Fibroblast of lung (primary cell): ENCODE data around the gene SCN1A. TPM values are rescaled to one million over a fixed set of nuclear protein-coding genes. Genes with fewer than 3 reads are reported as not detected.

Source experiments
- DNase-seq, 2 donors: peaks; one replicate each; pipeline versions ENCODE4 v3.0.0 to v3.0.0-alpha.2; 2010; ENCODE audit warnings: low read depth in 2 of 2
- H2AFZ ChIP-seq: 2 replicates; pipeline ENCODE4 v1.5.1; 2012; ENCODE audit warnings: low read length, control low read depth, inconsistent platforms
- H3K27ac ChIP-seq: 2 replicates; pipeline ENCODE4 v1.5.1; 2011; ENCODE audit warnings: low read length, control low read depth; ENCODE audit not compliant: insufficient read depth
- H3K27me3 ChIP-seq: 2 replicates; pipeline ENCODE4 v1.5.1; 2011; ENCODE audit warnings: mild to moderate bottlenecking, low read length; ENCODE audit not compliant: control insufficient read depth, insufficient read depth
- H3K36me3 ChIP-seq: 2 replicates; pipeline ENCODE4 v1.5.1; 2011; ENCODE audit warnings: low read length; ENCODE audit not compliant: control insufficient read depth, insufficient read depth
- H3K4me1 ChIP-seq: 2 replicates; pipeline ENCODE4 v1.5.1; 2011; ENCODE audit warnings: low read length; ENCODE audit not compliant: control insufficient read depth, insufficient read depth; ENCODE audit errors: extremely low read depth
- H3K4me2 ChIP-seq: 2 replicates; pipeline ENCODE4 v1.5.1; 2011; ENCODE audit warnings: low read length, control low read depth; ENCODE audit not compliant: insufficient read depth; ENCODE audit errors: extremely low read depth
- H3K4me3 ChIP-seq, 4 experiments: fragments of 200-600 bp in 1 of 4; sonication (generic) in 1 of 4; replicated peaks in 1 of 4; 2 replicates each; pipeline ENCODE4 v1.5.1; 2011 to 2016; ENCODE audit warnings: low read length in 4 of 4, low read depth in 3 of 4, mild to moderate bottlenecking in 3 of 4, control low read depth in 2 of 4, inconsistent platforms in 1 of 4, mixed read lengths in 1 of 4; ENCODE audit not compliant: insufficient read depth in 1 of 4; ENCODE audit errors: control extremely low read depth in 1 of 4
- H3K79me2 ChIP-seq: 2 replicates; pipeline ENCODE4 v1.5.1; 2012; ENCODE audit warnings: mild to moderate bottlenecking, low read length, inconsistent platforms; ENCODE audit not compliant: control insufficient read depth, insufficient read depth
- H3K9ac ChIP-seq: 2 replicates; pipeline ENCODE4 v1.5.1; 2011; ENCODE audit warnings: mild to moderate bottlenecking, low read length, control low read depth; ENCODE audit not compliant: insufficient read depth
- H3K9me3 ChIP-seq: 2 replicates; pipeline ENCODE4 v1.5.1; 2012; ENCODE audit warnings: low read depth, low read length; ENCODE audit not compliant: control insufficient read depth, insufficient read depth
- H4K20me1 ChIP-seq: 2 replicates; pipeline ENCODE4 v1.5.1; 2011; ENCODE audit warnings: low read length; ENCODE audit not compliant: control insufficient read depth, insufficient read depth; ENCODE audit errors: extremely low read depth
- CTCF ChIP-seq, 2 donors: IDR thresholded peaks in 1 of 2; conservative IDR thresholded peaks in 1 of 2; 1 replicate in 1 of 2; 2 replicates in 1 of 2; pipeline ENCODE4 v1.5.1; 2011 to 2012; ENCODE audit warnings: low read length in 2 of 2, control low read depth in 1 of 2, inconsistent platforms in 1 of 2, low read depth in 1 of 2, mild to moderate bottlenecking in 1 of 2
- EZH2 ChIP-seq: IDR thresholded peaks from 2 replicates; pipeline ENCODE4 v1.5.1; 2012; ENCODE audit warnings: low read length, control low read depth, mild to moderate bottlenecking; ENCODE audit errors: missing control alignments
- polyA plus RNA-seq, 2 donors: library from polyadenylated mRNA; depleted of rRNA in 1 of 2; stranded (reverse) in 1 of 2; unstranded in 1 of 2; fragments of >200 nt; gene quantifications; 2 replicates each; pipeline ENCODE4 v1.2.1, GENCODE V29; 2011 to 2012; ENCODE audit warnings: missing spikeins in 1 of 2
- total RNA-seq: library from RNA; depleted of rRNA; stranded (reverse); fragments of >200 nt; gene quantifications from 2 replicates; pipeline ENCODE4 v1.2.1, GENCODE V29; 2014

Gene SCN1A
- total and polyA plus RNA-seq, 2 donors (not counting 1 experiment from before 2014, with no cell fraction given), result 0.05 to 0.50 TPM

- Histone ChIP-seq H3K4me1 (no peaks in the 10 kb centered on the region), H3K9ac (no peak overlapping the region), H3K27me3 (no peaks in the 10 kb centered on the region), H3K4me2 (no peak overlapping the region), H4K20me1 (no peaks in the 10 kb centered on the region), H3K4me3 (no peak overlapping the region), H3K79me2 (no peaks in the 10 kb centered on the region), H3K9me3 (no peaks in the 10 kb centered on the region), H3K27ac (no peak overlapping the region), H3K36me3 (no peaks in the 10 kb centered on the region), H2AFZ (no peak overlapping the region)
- TF ChIP-seq CTCF (conservative IDR thresholded peaks at IDR 0.05 in 1 of 2, IDR thresholded peaks at IDR 0.05 in 1 of 2; ENCODE audit: low read depth in 1 of 2, low read length in 2 of 2), result no peak
- no peak for TF ChIP-seq EZH2
- no peak for DNase-seq
Measured at GRCh38 chr2:166017208-166017607, 110.6 kb downstream of the SCN1A start.

- H3K27ac ChIP-seq, result no peak overlapping the region
- no peak for DNase-seq
- no peak overlapping the region for H3K9ac ChIP-seq
- no peaks in the 10 kb centered on the region for H4K20me1 ChIP-seq
- no peaks in the 10 kb centered on the region for H3K27me3 ChIP-seq
- no peak overlapping the region for H2AFZ ChIP-seq
- no peak overlapping the region for H3K4me3 ChIP-seq
- no peaks in the 10 kb centered on the region for H3K79me2 ChIP-seq
- no peak for TF ChIP-seq EZH2
- TF ChIP-seq CTCF (conservative IDR thresholded peaks at IDR 0.05 in 1 of 2, IDR thresholded peaks at IDR 0.05 in 1 of 2; ENCODE audit: low read depth in 1 of 2, low read length in 2 of 2), result no peak
- H3K4me1 ChIP-seq, result no peaks in the 10 kb centered on the region
- no peaks in the 10 kb centered on the region for H3K36me3 ChIP-seq
- no peaks in the 10 kb centered on the region for H3K9me3 ChIP-seq
- no peak overlapping the region for H3K4me2 ChIP-seq
Measured at GRCh38 chr2:166013878-166014277, 113.9 kb downstream of the SCN1A start.

- no peaks in the 10 kb centered on the region for H4K20me1 ChIP-seq
- H3K4me3 ChIP-seq, result no peak overlapping the region
- no peaks in the 10 kb centered on the region for H3K9me3 ChIP-seq
- no peak overlapping the region for H2AFZ ChIP-seq
- H3K9ac ChIP-seq, result no peak overlapping the region
- no peaks in the 10 kb centered on the region for H3K4me1 ChIP-seq
- H3K27ac ChIP-seq, result no peak overlapping the region
- no peaks in the 10 kb centered on the region for H3K27me3 ChIP-seq
- no peaks in the 10 kb centered on the region for H3K79me2 ChIP-seq
- no peaks in the 10 kb centered on the region for H3K36me3 ChIP-seq
- DNase-seq, result no peak
- TF ChIP-seq CTCF (conservative IDR thresholded peaks at IDR 0.05 in 1 of 2, IDR thresholded peaks at IDR 0.05 in 1 of 2; ENCODE audit: low read depth in 1 of 2, low read length in 2 of 2) (no peak), EZH2 (no peak)
- no peak overlapping the region for H3K4me2 ChIP-seq
Measured at GRCh38 chr2:166011660-166012059, 116.2 kb downstream of the SCN1A start.
